GM10847 (cell line): ENCODE measurements around the gene STX5.

Experiments used
- POLR2A ChIP-seq: IDR thresholded peaks from 2 replicates; pipeline ENCODE4 v1.6.1; 2011; ENCODE audit not compliant: insufficient read length; ENCODE audit errors: extremely low read depth

The STX5 gene

GRCh38 chr11:62855571-62856332, 23.9 kb upstream of the STX5 start:
- peak; percentile 97 for TF ChIP-seq POLR2A

- peak; percentile 5 for TF ChIP-seq POLR2A
Measured at GRCh38 chr11:62854825-62855570, 23.1 kb upstream of the STX5 start.

GRCh38 chr11:62854013-62854824, 22.4 kb upstream of the STX5 start:
- TF ChIP-seq POLR2A, result peak; percentile 8

GRCh38 chr11:62853279-62853965, 21.6 kb upstream of the STX5 start:
- TF ChIP-seq POLR2A, result peak; percentile 19

GRCh38 chr11:62852523-62853188, 20.8 kb upstream of the STX5 start:
- TF ChIP-seq POLR2A, result no peak

- no peak for TF ChIP-seq POLR2A
Measured at GRCh38 chr11:62851807-62852522, 20.1 kb upstream of the STX5 start.

GRCh38 chr11:62850911-62851806, 19.3 kb upstream of the STX5 start:
- TF ChIP-seq POLR2A, result peak; percentile 51

GRCh38 chr11:62847767-62848314, 16.0 kb upstream of the STX5 start:
- TF ChIP-seq POLR2A, result no peak

GRCh38 chr11:62846177-62846576, 14.3 kb upstream of the STX5 start:
- no peak for TF ChIP-seq POLR2A

GRCh38 chr11:62844154-62844553, 12.3 kb upstream of the STX5 start:
- no peak for TF ChIP-seq POLR2A

GRCh38 chr11:62843466-62843865, 11.6 kb upstream of the STX5 start:
- TF ChIP-seq POLR2A, result no peak

- TF ChIP-seq POLR2A, result no peak
Measured at GRCh38 chr11:62842171-62842741, 10.4 kb upstream of the STX5 start.
